IPS DF 4.7 (cell line): ENCODE data around the gene CORO6.

Source experiments
- DNase-seq: peaks from one replicate; pipeline ENCODE4 v3.0.0-alpha.2; 2013; ENCODE audit warnings: low spot score; ENCODE audit errors: extremely low read depth

The CORO6 gene

DNA sequence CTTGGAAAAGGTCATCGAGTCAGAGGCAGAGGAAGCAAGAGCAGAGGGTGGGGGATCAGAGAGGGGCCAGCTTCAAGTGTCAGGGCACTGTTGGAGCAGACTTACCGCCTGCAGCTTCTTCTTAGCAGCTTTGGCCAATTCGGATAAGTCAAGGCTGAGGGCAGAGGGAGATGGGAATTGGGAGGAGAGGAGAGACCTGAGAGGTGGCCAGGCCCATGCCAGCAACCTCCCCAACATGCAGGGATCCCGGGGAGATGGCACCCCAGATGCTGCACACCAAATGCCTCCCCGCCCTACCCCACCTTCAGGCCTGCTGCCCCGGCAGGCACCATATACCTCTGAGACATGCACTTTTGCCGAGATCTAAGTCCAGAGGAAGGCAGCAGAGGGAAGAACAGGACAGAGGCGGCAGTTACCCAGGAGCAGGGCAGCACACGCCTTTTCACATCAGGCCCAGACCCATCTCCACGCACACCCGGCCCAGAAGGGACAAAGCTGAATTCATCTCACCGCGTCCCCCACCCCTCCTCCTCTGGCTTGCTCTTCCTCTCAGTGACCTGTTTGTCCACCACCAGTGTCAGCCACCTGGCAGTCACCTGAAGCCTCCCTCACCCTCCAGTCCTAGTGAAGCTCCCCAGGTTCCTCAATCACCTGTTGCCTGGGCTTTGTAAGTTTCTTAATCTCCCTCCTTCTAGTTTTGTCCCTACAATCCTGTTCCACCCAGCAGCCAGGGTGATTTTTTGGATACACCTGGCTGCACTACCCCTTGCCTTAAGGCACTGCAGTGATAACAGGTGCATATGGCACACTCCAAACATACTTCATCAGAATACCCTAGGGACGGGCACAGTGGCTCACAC lies 43.9 kb downstream of the CORO6 start:
- no peak for DNase-seq

DNA sequence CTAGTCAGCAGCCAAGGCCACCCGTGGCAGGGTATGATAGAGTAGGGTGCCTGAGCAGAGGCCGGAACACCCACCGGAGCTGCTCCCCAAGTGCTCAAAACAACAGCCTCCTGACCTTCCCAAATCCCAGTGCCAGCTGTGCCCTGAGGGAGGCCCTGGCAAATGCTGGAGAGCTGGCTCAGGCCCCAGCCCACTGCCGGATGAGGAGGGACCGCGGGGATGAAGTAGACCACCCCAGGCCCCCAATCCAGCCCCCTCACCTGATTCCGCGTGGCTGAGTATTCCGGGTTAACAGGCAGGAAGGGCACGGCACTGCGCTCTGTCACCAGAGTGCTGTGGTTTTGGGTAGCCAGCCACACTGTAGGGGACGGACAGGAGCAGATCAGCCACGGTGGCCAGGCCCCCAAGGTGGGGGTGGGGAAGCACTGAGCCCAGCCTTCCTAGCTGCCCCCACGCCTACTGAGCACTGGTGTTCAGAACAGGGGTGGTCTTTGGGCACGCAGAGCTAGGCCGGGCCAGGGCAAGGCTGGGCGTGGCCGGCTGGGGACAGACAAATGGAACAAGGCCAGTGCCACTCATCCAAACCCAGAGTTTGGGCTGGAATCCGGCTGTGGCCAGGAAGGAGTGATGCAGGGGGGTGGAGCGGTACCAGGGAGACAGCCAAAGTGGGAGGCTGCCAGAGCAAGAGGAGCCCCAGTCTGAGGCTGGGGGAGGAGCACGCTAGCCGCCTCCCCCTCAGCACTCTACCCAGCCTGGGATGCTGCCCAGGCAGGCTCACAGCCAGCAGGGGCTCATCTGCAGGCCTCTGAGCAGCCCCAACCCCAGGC lies 45.1 kb downstream of the CORO6 start:
- DNase-seq: no peak

- DNase-seq: no peak
These were observed 45.7 kb downstream of the CORO6 start for GRCh38 chr17:29577001-29577370.

DNA sequence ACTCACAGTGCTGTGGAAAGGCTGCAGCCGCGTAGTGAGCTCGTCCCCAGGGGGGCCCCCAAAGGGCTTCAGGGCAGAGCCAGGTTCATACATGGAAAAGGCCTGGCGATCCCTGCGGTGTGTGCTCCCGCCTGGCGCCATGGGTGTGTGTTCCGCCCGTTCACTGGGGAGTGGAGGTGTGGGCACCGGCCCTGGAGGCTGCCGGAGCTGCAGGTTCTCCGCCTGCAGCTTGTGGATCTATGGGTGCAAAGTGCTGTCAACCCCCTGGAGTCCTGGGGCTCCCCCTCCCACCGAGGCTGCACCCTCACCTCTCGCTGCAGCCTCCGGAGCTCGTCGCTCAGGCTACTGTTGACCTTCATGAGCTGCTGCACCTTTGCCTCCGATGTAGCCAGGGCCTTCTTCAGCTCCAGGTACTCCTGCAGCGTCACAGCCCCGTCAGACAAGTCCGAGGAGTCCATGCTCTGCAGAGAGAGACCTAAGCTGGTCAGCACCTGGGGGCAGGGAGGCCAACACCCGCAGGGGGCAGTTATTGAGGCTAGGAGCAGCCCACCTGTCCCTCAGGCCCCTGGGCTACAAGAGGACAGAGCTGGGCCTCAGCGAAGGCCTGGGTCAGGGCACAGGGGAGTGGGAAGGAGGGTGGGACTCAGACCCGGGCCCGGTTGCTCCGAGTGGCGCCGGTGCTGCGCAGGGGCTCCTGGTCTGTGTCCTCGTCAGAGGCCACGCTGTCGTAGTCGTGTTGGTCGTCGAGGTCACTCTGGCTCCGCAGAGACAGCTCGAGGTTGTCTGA lies 46.3 kb downstream of the CORO6 start:
- DNase-seq: no peak

- no peak for DNase-seq
These were observed 47.0 kb downstream of the CORO6 start for GRCh38 chr17:29575511-29576213.

DNA sequence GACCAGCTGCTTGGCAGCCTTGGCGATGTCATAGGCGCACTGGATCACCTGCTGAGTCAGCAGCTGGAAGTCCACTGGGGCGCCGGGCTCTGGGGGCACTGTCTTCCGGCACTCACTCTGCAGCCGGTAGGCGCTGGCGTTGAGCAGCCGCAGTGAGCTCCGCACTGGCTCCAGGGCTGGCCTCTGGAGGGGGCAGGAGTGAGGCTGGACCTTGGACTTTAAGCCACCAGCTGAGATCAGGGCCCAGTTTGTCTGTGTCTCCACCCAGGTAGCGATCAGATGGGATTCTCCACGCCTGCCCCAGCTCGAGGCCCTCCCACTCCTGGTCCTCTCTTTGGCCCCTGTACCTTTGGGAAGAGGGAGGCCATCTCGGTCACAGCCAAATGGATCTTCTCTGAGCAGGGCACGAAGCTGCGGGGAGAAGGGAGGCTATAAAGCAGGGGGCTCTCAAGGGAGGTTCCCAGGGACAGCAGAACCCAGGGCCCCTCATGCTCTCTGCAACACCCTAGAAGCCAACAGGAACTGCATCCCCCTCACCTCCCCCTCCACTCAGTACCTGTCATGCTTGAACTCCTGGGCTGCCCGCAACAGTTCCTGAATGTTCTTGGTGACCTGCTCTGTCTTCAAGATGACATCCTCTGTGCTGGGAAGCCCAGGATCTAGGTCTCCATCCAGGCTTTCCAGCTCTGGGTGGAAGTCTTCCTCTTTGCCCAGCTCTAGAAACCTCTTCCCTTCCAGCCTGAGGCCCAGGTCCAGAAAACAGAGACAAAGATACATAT lies 47.8 kb downstream of the CORO6 start:
- DNase-seq: no peak

DNA sequence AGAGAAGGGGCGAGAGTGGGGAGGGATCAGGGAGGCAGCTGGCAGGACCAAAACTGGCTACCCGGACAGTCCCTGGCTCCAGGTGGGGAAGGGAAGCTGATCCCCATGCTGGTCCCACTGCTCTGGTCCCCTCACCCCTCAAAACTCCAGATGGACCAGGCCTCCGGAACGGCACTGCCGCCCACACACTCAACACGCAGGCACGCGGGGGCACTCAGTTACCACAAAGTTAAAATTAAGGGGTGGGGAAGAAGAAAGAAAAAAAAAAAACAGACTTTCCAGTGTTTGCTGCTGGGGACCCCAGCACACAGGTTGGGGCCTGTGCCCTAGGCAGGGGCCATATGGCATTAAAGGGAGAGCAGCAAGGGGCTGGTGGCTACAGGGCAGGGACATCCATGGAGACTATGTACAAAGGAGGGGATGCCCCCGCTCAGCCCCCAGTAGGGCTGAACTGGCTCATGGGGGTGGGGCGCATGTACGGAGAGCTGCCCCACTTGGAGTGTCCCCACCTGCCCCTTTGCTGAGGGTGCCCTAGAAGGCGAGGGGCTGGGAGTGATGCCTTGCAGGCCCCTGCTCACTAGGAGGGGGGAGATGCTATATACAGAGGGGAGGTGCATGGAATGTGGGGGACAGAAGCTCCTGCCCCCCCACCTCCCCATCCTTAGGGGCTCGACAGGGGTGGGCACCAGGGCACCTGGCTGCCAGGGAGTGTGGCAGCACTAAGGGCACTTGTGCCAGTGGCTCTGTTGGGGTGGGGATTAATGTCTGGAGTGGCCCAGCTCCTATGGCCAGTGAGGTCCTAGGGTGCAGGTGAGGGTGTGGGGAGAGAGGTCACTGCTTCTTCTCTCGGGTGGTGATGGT lies 48.6 kb downstream of the CORO6 start:
- no peak for DNase-seq

DNA sequence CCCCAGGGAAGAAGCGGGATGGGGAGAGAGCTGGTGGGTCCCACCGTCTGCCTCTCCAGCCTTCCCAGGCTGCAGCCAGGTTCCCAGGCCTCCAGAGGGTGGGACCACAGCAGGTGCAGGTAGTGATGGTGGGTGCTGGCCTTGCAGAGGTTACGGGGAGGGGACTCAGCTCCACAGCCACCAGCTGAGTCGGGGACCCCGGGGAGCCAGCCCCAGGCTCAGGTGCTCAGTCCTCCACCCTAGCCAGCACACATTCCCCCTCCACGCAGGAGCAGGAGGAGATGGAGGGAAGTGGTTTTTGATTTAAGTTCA lies 49.2 kb downstream of the CORO6 start:
- no peak for DNase-seq

GRCh38 chr17:29572691-29573557 lies 49.8 kb downstream of the CORO6 start:
- no peak for DNase-seq

DNA sequence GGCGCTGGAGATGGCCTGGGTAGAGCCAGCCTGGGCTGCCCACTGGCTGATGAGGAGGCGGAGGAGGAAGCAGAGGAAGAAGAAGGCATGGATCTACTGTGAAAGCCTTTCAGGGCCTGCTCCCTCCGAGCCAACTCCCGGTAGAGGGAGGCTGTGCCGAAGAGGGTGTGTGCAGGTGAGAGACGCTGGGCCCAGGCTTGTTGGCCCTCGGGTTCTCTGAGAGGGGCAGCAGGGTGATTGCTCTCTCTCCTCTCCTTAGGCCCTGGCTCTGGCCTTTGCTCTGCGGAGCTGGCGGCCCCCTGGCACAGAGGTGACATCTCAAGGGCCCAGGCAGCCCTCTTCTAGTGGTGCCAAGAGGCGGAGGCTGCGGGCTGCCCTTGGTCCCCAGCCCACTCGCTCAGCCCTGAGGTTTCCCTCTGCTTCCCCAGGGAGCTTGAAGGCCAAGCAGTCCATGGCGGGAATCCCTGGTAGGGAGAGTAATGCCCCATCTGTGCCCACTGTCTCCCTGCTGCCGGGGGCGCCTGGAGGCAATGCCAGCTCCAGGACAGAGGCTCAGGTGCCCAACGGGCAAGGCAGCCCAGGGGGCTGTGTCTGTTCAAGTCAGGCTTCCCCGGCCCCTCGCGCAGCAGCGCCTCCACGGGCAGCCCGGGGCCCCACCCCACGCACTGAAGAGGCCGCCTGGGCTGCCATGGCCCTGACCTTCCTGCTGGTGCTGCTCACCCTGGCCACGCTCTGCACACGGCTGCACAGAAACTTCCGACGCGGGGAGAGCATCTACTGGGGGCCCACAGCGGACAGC lies 50.6 kb downstream of the CORO6 start:
- DNase-seq: no peak

- no peak for DNase-seq
These were observed 51.2 kb downstream of the CORO6 start for GRCh38 chr17:29571486-29571882.

GRCh38 chr17:29570521-29570920 lies 52.2 kb downstream of the CORO6 start:
- DNase-seq: no peak

DNA sequence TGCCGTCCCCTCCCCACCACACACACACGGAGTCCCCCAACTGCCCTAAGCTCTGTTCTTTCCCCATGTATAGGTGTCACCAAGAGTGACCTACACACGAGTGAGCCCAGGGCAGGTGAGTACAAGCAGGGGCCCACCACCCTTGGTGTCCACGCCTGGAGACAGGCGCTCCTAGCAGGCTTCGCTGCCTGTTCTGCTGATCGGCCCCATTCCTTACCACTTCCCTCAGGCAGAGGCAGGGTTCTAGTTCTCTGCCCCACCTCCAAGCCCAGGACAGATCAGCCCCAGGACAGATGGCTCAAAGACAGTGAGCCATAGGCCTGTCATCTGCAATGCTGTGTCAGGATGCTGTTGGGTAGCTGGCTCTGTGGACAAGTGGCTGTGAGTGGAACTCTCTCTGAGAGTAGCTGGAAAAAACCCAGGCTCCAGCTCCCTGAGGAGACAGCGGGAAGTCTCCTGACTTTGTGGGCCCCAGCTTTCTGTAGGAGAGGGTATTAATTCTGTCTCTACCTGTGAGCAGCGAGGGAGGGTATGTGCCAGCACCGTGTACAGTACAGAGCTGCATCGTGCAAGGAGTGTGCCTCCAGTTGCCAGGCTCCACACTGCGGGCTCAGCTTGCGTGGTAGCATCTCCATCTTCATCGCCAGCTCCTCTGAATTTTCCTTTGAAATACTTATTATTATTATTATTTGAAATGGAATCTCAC lies 53.3 kb downstream of the CORO6 start:
- DNase-seq: no peak

DNA sequence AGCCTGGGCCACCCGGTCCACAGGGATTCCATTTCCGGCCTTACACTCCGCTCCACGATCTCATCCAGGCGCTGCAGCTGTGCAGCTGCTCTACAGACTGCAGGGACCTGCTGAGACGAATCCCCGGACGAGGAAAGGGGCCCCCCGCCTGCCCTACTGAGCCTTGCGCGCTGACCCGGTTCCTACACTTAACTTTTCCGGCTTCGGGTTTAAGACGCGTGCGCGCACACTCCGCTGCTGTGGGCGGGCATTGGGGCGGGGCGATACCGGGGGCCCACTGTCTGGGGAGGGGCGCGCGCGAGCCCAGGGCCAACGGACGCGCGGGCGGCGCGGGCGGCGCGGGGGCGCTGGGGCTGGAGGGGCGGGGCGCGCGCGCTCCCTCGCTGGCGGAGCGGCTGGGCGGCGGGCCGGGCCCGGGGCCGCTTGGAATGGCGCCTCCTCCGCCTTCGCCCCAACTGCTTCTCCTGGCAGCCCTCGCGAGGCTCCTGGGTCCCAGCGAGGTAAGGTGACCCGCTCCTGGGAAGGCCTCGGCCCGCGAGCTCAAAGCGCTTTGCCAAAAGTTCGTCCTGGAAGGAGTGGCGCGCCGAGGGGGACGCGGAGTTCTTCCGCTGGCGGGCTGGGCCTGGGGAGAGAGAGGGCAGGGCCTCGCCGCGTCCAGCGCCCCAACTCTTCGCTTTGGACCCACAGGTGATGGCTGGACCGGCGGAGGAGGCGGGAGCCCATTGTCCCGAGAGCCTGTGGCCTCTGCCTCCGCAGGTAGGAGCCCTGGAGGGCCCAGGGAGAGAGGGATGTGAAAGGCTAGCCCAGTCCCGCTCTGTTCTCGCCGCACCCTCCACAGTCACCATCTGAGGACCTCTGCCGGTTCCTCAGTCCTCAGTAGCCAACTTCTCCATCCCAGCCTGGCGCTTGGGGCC lies 54.1 kb downstream of the CORO6 start, which contains the start of gene TP53I13:
TSS of gene TP53I13 (plus strand) at position 371 of the 914 bp plus-strand sequence. CDS start at position 429, 58 bp downstream.
- no peak for DNase-seq

GRCh38 chr17:29567554-29568330 lies 55.0 kb downstream of the CORO6 start:
- no peak for DNase-seq

GRCh38 chr17:29567304-29567553 lies 55.5 kb downstream of the CORO6 start:
- no peak for DNase-seq
